NOMO-1 (cell line): ENCODE results near the gene ZNF444.
"Not testable (repeated sequence)": the region's sequence is repeated elsewhere in the genome, so short reads cannot be mapped to it uniquely, and the experiment has no call there.

Experiments
- DNase-seq, 2 experiments: peaks; one replicate each; lab custom pipeline; 2025; ENCODE audit not compliant: unreplicated experiment in 2 of 2; lab: John Stamatoyannopoulos, UW

The ZNF444 gene

DNA sequence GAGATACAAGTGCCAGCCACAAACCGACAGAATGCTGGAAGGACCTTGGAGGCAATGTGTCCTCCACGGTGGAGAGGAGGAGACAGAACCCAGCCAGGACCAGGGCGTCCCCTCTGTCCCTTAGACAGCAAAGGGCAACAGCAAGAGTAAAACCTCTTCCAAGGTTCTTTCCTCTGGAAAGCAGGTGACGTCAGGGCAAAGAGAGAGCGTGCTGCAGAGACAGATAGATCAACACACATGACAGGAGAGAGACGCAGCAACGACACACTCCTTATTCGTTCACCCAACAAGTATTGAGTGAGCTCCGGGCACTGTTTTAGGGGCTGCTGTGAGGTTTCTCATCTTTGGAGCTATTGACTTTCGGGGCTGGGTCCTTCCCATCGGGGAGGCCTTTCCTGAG lies 33.5 kb downstream of the ZNF444 start:
- no peak for DNase-seq

DNA sequence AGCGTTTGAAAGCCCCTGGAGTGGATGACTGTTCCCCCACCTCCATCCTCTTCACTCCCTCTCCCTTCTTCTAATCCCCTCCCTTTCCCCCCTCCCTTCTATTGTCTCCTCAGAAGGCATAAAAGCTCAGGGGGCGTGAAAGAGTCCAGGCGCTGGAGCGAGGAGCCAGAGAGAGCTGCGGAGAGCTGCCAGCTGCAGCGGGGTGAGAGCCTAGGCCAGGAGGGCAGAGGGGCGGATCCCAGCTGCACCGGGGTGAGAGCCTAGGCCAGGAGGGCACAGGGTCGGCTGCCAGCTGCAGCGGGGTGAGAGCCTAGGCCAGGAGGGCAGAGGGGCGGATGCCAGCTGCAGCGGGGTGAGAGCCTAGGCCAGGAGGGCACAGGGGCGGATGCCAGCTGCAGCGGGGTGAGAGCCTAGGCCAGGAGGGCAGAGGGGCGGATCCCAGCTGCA lies 34.8 kb downstream of the ZNF444 start, which contains the start of gene GALP:
GALP (plus strand) TSS at position 148 of the 447 bp plus-strand sequence. CDS start 1,101 bp downstream, outside the sequence.
- not testable (repeated sequence) for DNase-seq

- DNase-seq, result not testable (repeated sequence)
Observed at GRCh38 chr19:56176310-56176709, 35.2 kb downstream of the ZNF444 start.

DNA sequence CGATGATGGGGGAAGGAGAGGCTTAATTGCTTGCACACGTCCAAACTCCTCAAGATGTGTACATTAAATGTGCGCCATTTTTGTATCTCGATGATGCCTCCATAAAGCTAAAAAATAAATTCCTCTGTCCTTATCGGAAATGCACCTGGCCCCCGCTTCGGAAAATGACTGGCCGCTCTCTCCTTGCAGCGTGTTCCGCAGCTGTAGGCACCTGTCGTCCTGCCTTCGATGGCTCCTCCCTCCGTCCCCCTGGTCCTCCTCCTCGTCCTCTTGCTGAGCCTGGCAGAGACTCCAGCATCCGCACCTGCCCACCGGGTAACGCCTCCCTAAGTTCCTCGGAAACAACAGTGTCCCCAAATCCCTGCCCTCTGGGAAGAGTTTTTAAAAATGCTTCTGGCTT lies 35.8 kb downstream of the ZNF444 start:
- no peak for DNase-seq

- no peak for DNase-seq
Observed at GRCh38 chr19:56177564-56178243, 36.6 kb downstream of the ZNF444 start.

GRCh38 chr19:56189785-56190184 lies 48.7 kb downstream of the ZNF444 start:
- no peak for DNase-seq

GRCh38 chr19:56191115-56191514 lies 50.0 kb downstream of the ZNF444 start:
- no peak for DNase-seq

DNA sequence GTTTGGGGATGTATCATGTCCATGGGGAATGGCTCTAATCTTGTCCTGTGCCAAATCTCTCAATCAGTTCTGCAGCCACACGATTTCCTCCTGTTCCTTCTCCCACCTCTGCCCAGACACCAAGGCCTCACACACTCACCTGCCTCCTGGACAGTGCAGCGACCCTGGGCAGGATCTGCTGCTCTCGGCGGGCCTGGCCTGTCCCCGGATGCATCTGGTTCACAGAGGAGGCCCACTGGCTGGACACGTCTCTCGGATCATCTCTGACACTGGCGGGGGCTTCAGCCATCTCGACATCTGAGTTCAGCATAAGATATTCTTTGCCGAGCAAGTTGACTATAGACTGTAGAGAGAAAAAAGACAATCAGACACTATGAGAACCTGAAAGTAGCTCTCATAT lies 50.6 kb downstream of the ZNF444 start:
- no peak for DNase-seq

DNA sequence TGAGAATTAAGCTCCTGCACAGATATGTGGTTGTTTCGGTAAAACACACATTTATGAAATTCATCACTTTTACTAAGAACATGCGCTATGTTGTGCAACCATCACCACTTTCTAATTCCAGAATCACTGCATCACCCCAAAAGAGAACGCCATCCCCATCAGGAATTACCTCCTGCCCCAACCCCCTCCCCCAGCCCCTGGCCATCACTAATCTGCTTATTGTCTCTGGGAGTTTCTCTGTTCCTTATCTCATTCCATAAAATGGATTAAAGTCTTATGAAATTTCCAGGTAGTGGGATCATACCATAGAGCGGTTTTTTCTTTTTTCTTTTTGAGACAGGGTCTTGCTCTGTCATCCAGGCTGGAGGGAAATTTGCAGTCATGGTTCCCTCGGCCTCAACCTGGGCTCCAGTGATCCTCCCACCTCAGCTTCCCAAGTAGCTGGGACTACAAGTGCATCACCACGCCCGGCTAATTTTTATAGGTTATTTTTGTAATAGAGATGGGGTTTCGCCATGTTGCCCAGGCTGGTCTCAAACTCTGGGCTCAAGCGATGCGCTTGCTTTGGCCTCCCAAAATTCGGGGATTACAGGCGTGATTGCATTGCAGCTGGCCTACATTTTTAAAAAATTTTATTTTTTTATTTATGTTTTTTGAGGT lies 53.0 kb downstream of the ZNF444 start:
- DNase-seq, result no peak

GRCh38 chr19:56197646-56198045 lies 56.6 kb downstream of the ZNF444 start, which contains the start of gene ZSCAN5B:
TSS of gene ZSCAN5B (minus strand) at chr19:56197783. CDS start at chr19:56193052, 4,731 bp downstream.
- not testable (repeated sequence) for DNase-seq

DNA sequence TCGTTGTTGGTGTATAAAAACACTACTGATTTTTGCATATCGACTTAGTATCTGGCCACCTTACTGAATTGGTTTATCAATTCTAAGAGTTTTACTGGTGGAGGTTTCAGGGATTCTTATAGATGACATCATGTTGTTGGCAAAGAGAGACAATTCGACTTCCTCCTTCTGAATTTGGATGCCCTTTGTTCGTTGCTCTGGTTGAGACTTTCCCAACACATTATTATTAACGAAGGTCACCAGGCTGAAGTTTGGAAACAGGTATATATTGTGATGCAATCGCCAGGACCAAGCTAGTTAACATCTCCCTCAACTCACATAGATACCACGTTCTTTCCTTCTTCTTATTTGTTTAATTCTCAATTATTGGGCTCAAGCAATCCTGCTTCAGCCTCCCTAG lies 58.6 kb downstream of the ZNF444 start:
- DNase-seq, result no peak

GRCh38 chr19:56201973-56202372 lies 60.9 kb downstream of the ZNF444 start, which contains the start of gene ZSCAN5C:
TSS of gene ZSCAN5C (plus strand) at chr19:56202273. CDS start at chr19:56205914, 3,641 bp downstream.
- DNase-seq, result no peak

- not testable (repeated sequence) for DNase-seq
Observed at GRCh38 chr19:56207581-56207980, 66.5 kb downstream of the ZNF444 start.

GRCh38 chr19:56209091-56209490 lies 68.0 kb downstream of the ZNF444 start:
- DNase-seq, result no peak

DNA sequence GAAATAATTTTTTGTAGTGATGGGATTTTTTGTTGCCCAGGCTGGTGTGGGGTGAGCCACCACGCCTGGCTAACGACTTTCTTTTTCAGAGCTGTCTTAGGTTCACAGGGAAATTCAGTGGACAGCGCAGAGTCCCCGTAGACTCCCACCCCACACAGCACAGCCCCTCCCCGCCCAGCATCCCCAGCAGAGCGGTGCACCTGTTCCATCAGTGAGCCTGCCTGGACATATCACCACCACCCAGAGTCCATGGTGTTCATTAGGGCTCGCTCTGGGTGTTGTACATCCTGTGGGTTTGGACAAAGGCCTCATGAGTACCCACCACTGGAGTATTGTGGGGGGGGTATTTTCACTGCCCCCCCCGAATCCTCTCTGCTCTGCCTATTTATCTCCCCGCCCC lies 68.9 kb downstream of the ZNF444 start:
- DNase-seq, result not testable (repeated sequence)
